ENCODE results near the gene ZFHX2.

DNA sequence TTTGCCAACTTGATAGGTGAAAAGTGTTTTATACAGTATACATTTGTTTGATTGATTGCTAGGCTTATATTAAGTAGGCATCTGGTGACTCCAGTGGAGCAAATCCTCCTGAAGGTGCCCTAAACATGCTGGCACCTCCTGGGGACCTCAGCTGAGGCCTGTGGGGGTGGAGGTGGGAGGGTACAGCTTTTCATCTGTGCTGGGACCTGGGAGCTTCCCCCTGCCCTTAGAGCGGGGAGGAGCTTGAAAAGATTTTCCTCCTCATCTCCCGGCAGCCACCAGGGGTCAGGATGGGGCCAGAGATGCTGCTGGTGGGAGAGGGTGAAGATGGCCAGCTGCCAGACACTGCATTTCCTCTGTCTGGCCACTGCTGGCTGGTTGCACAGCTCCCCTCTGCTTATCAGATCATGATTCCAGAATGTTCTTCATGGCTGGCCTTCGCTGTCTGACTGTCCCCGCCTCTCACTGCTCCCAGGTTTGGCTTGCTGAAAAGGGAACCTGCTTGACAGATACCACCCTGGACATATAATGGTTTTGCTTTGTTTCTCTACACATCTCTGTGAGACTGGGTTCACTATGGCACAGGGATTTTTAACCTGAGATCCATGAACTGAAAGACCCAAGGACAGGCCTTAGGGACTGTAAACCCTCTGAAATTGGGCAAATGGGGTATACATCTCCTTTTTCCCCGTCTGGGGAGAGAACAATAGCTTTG lies 37.5 kb upstream of the ZFHX2 start:
- TF ChIP-seq POLR2A (IDR thresholded peaks at IDR 0.05; ENCODE audit: low read length): no peak
- TF ChIP-seq GATA1 (IDR thresholded peaks at IDR 0.05; ENCODE audit: low read depth, low read length): no peak

Data from erythroblast (primary cell).